ENCODE measurements around the gene POLR3K. TPM values are rescaled to one million over a fixed set of nuclear protein-coding genes. Genes with fewer than 3 reads are reported as not detected.

POLR3K gene
- total and polyA plus RNA-seq, 10 donors: 5.2 to 24.1 (median 13.7) TPM

DNA sequence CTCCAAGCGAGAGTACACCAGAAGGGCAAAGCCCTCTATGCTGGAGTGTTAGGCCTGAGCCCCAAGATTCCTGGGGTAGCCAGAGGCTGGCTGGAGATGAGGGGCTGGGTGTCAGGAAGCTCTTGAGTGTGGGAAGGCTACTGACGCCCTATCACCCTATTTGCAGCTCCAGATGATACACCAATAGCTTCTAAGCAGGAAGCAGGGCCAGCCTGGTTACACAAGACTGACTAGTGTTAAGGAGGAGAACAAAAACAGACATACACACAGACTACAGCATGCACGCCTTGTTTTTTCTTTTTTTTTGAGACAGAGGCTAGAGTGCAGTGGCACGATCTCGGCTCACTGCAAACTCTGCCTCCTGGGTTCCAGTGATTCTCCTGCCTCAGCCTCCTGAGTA, 15.9 kb downstream of the POLR3K start:
- Histone ChIP-seq H3K9me3 (no peaks in the 10 kb centered on the region), H3K36me3 (peaks cover 0 to 17% (median 2%) of the 10 kb centered on the region in 6 donors), H3K27ac (peak overlapping the region in 7 of 8 donors; percentile 55 to 90 (median 82)), H3K4me1 (peaks cover 11 to 82% (median 59%) of the 10 kb centered on the region in 6 donors), H3K4me3 (peak overlapping the region in 1 of 8 donors; percentile 25), H3K27me3 (replicated peaks in 1 of 7) (no peaks in the 10 kb centered on the region)
- TF ChIP-seq POLR2A (IDR thresholded peaks at IDR 0.05) (no peak), POLR2AphosphoS5 (IDR thresholded peaks at IDR 0.05) (peak in 1 of 3 donors; percentile 33)
- TF ChIP-seq, protein P1, sequence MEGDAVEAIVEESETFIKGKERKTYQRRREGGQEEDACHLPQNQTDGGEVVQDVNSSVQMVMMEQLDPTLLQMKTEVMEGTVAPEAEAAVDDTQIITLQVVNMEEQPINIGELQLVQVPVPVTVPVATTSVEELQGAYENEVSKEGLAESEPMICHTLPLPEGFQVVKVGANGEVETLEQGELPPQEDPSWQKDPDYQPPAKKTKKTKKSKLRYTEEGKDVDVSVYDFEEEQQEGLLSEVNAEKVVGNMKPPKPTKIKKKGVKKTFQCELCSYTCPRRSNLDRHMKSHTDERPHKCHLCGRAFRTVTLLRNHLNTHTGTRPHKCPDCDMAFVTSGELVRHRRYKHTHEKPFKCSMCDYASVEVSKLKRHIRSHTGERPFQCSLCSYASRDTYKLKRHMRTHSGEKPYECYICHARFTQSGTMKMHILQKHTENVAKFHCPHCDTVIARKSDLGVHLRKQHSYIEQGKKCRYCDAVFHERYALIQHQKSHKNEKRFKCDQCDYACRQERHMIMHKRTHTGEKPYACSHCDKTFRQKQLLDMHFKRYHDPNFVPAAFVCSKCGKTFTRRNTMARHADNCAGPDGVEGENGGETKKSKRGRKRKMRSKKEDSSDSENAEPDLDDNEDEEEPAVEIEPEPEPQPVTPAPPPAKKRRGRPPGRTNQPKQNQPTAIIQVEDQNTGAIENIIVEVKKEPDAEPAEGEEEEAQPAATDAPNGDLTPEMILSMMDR (IDR thresholded peaks at IDR 0.05 in 8 of 11, conservative IDR thresholded peaks at IDR 0.05 in 3 of 11): no peak
- intact Hi-C loops (cut with DNase I; ENCODE audit: low total_unique reads): no loop called here
- no peak for DNase-seq
- WGBS, 5 donors: 48 to 54% (median 53%) methylated on average over 5 of the region's 5 CpGs

DNA sequence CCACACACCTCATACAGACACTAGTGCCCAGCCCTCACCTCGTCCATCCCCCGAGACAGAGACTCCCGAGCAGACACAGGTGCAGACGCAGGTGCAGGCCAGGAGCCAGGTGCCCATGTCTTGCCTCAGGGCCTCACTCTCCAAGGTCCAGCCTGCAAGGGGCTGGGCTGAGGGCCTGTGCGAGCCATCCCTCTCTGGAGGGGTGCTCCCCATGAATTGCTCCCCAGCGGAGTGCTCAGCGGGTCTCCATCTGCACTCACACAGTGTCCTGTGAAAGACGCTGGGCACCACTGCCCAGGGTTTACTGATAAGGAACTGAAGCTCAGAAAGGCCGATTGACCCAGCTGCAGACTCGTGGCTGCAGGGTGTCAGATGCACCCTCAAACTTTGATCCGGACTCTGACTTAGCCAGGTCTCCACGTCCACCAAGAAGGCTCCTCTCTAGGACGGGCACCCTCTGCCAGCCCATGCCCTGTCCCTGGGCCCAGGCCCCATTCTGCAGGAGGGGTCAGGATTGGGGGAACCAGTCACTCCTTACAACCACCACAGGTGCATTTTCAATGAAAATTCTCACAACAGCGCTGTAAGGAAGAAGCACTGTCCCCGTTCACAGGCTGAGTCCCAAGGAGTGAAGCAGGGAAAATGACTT, 16.9 kb downstream of the POLR3K start:
- intact Hi-C loops (cut with DNase I; ENCODE audit: low total_unique reads): no loop called here
- peaks cover 0 to 7% (median 0%) of the 10 kb centered on the region in 6 donors for H3K36me3 ChIP-seq
- no peaks in the 10 kb centered on the region for H3K9me3 ChIP-seq
- peaks cover 11 to 72% (median 58%) of the 10 kb centered on the region in 6 donors for H3K4me1 ChIP-seq
- H3K27me3 ChIP-seq (replicated peaks in 1 of 7): no peaks in the 10 kb centered on the region
- no peak overlapping the region for H3K4me3 ChIP-seq
- peak in 1 of 3 donors; percentile 19 for TF ChIP-seq POLR2AphosphoS5 (IDR thresholded peaks at IDR 0.05)
- TF ChIP-seq, protein P1 (IDR thresholded peaks at IDR 0.05 in 8 of 11, conservative IDR thresholded peaks at IDR 0.05 in 3 of 11): no peak
- TF ChIP-seq POLR2A (IDR thresholded peaks at IDR 0.05): no peak
- WGBS, 5 donors: 85 to 94% (median 90%) methylated on average over 14 to 15 of the region's 15 CpGs
- H3K27ac ChIP-seq: peak overlapping the region in 5 of 8 donors; percentile 70 to 90 (median 85)
- DNase-seq: no peak

DNA sequence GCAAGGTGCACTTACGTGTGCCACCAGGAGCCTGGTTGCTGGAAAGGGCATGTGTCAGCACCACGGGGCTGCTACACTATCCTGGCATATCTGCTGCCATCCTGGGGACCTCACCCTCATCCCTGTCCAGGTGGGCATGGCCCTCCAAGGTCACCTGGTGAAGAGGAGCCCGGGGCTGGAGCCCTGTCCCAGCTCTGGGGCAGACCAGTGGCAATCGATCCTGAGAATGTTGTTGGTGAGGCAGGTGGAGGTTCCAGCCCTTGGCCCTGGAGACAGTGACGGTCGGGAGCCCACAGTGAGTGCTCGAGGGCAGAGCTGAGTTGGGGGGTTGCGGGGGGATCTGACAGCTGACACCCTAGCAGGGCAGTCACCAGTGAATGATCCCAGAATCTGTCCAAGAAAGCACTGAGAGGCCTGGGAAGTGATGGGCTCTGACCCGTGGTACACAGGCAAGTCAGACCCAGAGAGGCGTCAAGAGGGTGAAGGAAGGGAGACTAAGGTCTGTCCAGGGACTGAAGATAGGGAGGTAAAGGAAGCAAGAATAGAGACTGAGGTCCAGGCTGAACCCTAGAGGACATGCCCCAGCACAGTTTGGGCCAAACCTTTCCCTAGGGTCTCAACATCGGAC, 17.6 kb downstream of the POLR3K start:
- Histone ChIP-seq H3K36me3 (peaks cover 0 to 4% (median 0%) of the 10 kb centered on the region in 6 donors), H3K4me3 (peak overlapping the region in 2 of 8 donors; percentile 34 to 61), H3K27me3 (replicated peaks in 1 of 7) (no peaks in the 10 kb centered on the region), H3K4me1 (peaks cover 11 to 72% (median 58%) of the 10 kb centered on the region in 6 donors), H3K9me3 (no peaks in the 10 kb centered on the region), H3K27ac (peak overlapping the region; percentile 66 to 90 (median 82))
- intact Hi-C loops (cut with DNase I; ENCODE audit: low total_unique reads): no loop called here
- DNase-seq: no peak
- WGBS, 5 donors: 87 to 90% (median 88%) methylated on average over 10 to 11 of the region's 11 CpGs
- TF ChIP-seq POLR2A (IDR thresholded peaks at IDR 0.05) (no peak), POLR2AphosphoS5 (IDR thresholded peaks at IDR 0.05) (no peak)
- TF ChIP-seq, protein P1 (IDR thresholded peaks at IDR 0.05 in 8 of 11, conservative IDR thresholded peaks at IDR 0.05 in 3 of 11): no peak
